Thyroid gland (tissue), 4 donors: ENCODE measurements around the gene AFF4. TPM values are rescaled to one million over a fixed set of nuclear protein-coding genes. Genes with fewer than 3 reads are reported as not detected.

Experiments
- DNase-seq, 2 donors: peaks; one replicate each; pipeline ENCODE4 v3.0.0-alpha.2; 2019
- H3K27ac ChIP-seq, 3 donors: fragments of 200-600 bp; sonication (generic); 1 replicate in 2 of 3; 2 replicates in 1 of 3; pipeline ENCODE4 v1.5.1; 2016 to 2019; ENCODE audit warnings: mild to moderate bottlenecking in 1 of 3, moderate library complexity in 1 of 3
- H3K27me3 ChIP-seq: fragments of 200-600 bp; sonication (generic); one replicate; pipeline ENCODE4 v1.5.1; 2019
- H3K36me3 ChIP-seq, 2 donors: fragments of 200-600 bp; sonication (generic); one replicate each; pipeline ENCODE4 v1.5.1; 2016 to 2019
- H3K4me1 ChIP-seq, 2 donors: fragments of 200-600 bp; sonication (generic); one replicate each; pipeline ENCODE4 v1.5.1; 2017 to 2019
- H3K4me3 ChIP-seq, 3 donors: fragments of 200-600 bp; sonication (generic); replicated peaks in 1 of 3; 1 replicate in 2 of 3; 2 replicates in 1 of 3; pipeline ENCODE4 v1.5.1; 2016; ENCODE audit warnings: mild to moderate bottlenecking in 1 of 3
- H3K9me3 ChIP-seq: fragments of 200-600 bp; sonication (generic); one replicate; pipeline ENCODE4 v1.5.1; 2017
- POLR2A ChIP-seq, 2 donors: fragments of 450-650 bp; IDR thresholded peaks; one replicate each; pipeline ENCODE4 v1.6.1; 2017; ENCODE audit warnings: antibody characterized with exemption in 2 of 2, mild to moderate bottlenecking in 2 of 2, moderate library complexity in 1 of 2
- whole genome bisulfite sequencing, 2 donors: methylation state at CpG; one replicate each; pipeline ENCODE4 v1.1.5; 2017; 5-methylcytosine and 5-hydroxymethylcytosine counted together
- intact Hi-C: fragments of 100-400 bp; cut with DNase I; formaldehyde crosslinking; loops from one replicate; pipeline ENCODE4 v1.15.1; 2023
- total RNA-seq, 4 donors: library from RNA; depleted of rRNA; stranded (reverse); fragments of >200 nt; gene quantifications; one replicate each; pipeline ENCODE4 v1.2.3, GENCODE V29; 2016
- TF ChIP-seq, protein P1 (sequence below), 6 experiments: fragments of 200-600 bp in 3 of 6; fragments of 450-650 bp in 3 of 6; sonication (generic) in 3 of 6; IDR thresholded peaks; one replicate each; pipeline ENCODE4 v1.5.1; 2016 to 2019; ENCODE audit warnings: antibody characterized with exemption in 6 of 6, mild to moderate bottlenecking in 2 of 6, inconsistent platforms in 1 of 6, moderate library complexity in 1 of 6

Gene AFF4
- total RNA-seq, 4 donors from 2014 or later: 81.7 to 150 (median 95.7) TPM

GRCh38 chr5:132848270-132848669, 115.2 kb downstream of the AFF4 start:
- WGBS, 2 donors: 93 to 96% methylated on average over 8 of the region's 8 CpGs
- no peaks in the 10 kb centered on the region for H3K4me1 ChIP-seq
- H3K9me3 ChIP-seq: no peaks in the 10 kb centered on the region
- intact Hi-C loops: no loop called here
- H3K36me3 ChIP-seq: no peaks in the 10 kb centered on the region
- no peak overlapping the region for H3K4me3 ChIP-seq
- H3K27ac ChIP-seq: no peak overlapping the region
- H3K27me3 ChIP-seq: no peaks in the 10 kb centered on the region
- DNase-seq: no peak
- no peak for TF ChIP-seq POLR2A (IDR thresholded peaks at IDR 0.05)
- TF ChIP-seq, protein P1, sequence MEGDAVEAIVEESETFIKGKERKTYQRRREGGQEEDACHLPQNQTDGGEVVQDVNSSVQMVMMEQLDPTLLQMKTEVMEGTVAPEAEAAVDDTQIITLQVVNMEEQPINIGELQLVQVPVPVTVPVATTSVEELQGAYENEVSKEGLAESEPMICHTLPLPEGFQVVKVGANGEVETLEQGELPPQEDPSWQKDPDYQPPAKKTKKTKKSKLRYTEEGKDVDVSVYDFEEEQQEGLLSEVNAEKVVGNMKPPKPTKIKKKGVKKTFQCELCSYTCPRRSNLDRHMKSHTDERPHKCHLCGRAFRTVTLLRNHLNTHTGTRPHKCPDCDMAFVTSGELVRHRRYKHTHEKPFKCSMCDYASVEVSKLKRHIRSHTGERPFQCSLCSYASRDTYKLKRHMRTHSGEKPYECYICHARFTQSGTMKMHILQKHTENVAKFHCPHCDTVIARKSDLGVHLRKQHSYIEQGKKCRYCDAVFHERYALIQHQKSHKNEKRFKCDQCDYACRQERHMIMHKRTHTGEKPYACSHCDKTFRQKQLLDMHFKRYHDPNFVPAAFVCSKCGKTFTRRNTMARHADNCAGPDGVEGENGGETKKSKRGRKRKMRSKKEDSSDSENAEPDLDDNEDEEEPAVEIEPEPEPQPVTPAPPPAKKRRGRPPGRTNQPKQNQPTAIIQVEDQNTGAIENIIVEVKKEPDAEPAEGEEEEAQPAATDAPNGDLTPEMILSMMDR (IDR thresholded peaks at IDR 0.05): no peak

DNA sequence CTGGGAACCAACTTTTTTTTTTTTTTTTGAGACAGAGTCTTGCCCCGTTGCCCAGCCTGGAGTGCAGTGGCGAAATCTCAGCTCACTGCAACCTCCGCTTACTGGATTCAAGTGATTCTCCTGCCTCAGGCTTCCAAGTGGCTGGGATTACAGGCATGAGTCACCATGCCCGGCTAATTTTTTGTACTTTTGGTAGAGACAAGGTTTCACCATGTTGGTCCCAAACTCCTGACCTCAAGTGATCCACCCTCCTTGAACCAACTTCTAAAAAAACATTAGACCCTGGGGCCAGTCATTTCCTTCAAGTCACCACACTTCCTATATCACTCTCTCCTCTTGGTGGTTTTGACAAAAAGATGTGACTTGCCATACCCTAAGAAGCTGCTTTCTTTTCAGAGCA, 122.1 kb downstream of the AFF4 start:
- Histone ChIP-seq H3K36me3 (no peaks in the 10 kb centered on the region), H3K27me3 (no peaks in the 10 kb centered on the region), H3K9me3 (no peaks in the 10 kb centered on the region), H3K27ac (no peak overlapping the region), H3K4me1 (no peaks in the 10 kb centered on the region), H3K4me3 (no peak overlapping the region)
- intact Hi-C loops: no loop called here
- 70 to 85% methylated on average over 4 of the region's 4 CpGs for WGBS, 2 donors
- DNase-seq: no peak
- TF ChIP-seq POLR2A (IDR thresholded peaks at IDR 0.05): no peak
- TF ChIP-seq, protein P1 (IDR thresholded peaks at IDR 0.05): no peak

GRCh38 chr5:132840896-132841295, 122.5 kb downstream of the AFF4 start:
- 94 to 100% methylated on average over 1 of the region's 1 CpG for WGBS, 2 donors

DNA sequence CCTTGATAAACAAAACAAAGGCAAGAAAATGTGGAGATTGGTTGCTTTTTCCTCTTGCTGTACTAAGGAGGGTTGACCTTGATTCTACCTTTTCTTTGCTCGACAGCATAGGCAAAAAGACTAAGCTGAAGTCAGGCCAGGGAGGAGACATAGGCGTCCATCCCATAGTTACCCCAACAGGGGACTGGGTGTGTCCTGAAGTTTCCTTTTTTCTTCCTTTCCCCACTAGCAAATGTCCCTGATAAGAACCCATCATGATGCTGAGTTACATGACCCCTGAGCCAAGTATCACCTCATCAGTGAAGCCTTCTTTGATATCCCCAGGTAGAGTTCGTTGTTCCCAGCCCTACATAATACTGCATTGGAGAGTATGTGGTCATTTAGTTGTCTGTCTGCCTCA, 123.1 kb downstream of the AFF4 start:
- Histone ChIP-seq H3K4me3 (no peak overlapping the region), H3K27ac (peak overlapping the region in 1 of 3 donors; percentile 12)

More at GRCh38 chr5:132840896-132841295, 122.5 kb downstream of the AFF4 start:
- no peak for DNase-seq
- intact Hi-C loops: no loop called here
- Histone ChIP-seq H3K4me1 (no peaks in the 10 kb centered on the region), H3K9me3 (no peaks in the 10 kb centered on the region), H3K36me3 (no peaks in the 10 kb centered on the region), H3K27me3 (no peaks in the 10 kb centered on the region), H3K4me3 (no peak overlapping the region), H3K27ac (no peak overlapping the region)
- TF ChIP-seq, protein P1 (IDR thresholded peaks at IDR 0.05): no peak

More for the DNA sequence above, 123.1 kb downstream of the AFF4 start:
- Histone ChIP-seq H3K36me3 (no peaks in the 10 kb centered on the region), H3K27me3 (no peaks in the 10 kb centered on the region), H3K9me3 (no peaks in the 10 kb centered on the region), H3K4me1 (no peaks in the 10 kb centered on the region)
- DNase-seq: no peak
- TF ChIP-seq POLR2A (IDR thresholded peaks at IDR 0.05): no peak
- TF ChIP-seq, protein P1 (IDR thresholded peaks at IDR 0.05): no peak
- intact Hi-C loops: no loop called here
- WGBS, 2 donors: 74 to 84% methylated on average over 3 of the region's 3 CpGs
